Cardiac muscle cell (in vitro differentiated cells and primary cell): ENCODE data around the gene SLC9C2. TPM values are rescaled to one million over a fixed set of nuclear protein-coding genes. Genes with fewer than 3 reads are reported as not detected.
"Not testable (repeated sequence)": the region's sequence is repeated elsewhere in the genome, so short reads cannot be mapped to it uniquely, and the experiment has no call there.

Experiments used
- DNase-seq, 2 donors: peaks; one replicate each; pipeline versions ENCODE4 v3.0.0 to v3.0.0-alpha.2; 2010 to 2017; ENCODE audit warnings: low read depth in 1 of 2, low spot score in 1 of 2
- H3K27ac ChIP-seq: fragments of 200-600 bp; sonication (generic); 2 replicates; pipeline ENCODE4 v1.5.1; 2016
- H3K27me3 ChIP-seq: fragments of 200-600 bp; sonication (generic); 2 replicates; pipeline ENCODE4 v1.6.0; 2016; ENCODE audit warnings: control low read depth
- H3K36me3 ChIP-seq: fragments of 200-600 bp; sonication (generic); 2 replicates; pipeline ENCODE4 v1.5.1; 2016; ENCODE audit warnings: control low read depth
- H3K4me1 ChIP-seq: fragments of 200-600 bp; sonication (generic); 2 replicates; pipeline ENCODE4 v1.8.1; 2017; ENCODE audit warnings: low read depth, mild to moderate bottlenecking, mixed run types
- H3K4me3 ChIP-seq: fragments of 200-600 bp; sonication (generic); 2 replicates; pipeline ENCODE4 v1.5.1; 2016; ENCODE audit warnings: mild to moderate bottlenecking
- H3K9me3 ChIP-seq: fragments of 200-600 bp; sonication (generic); 2 replicates; pipeline ENCODE4 v1.5.1; 2017; ENCODE audit warnings: low read depth, mild to moderate bottlenecking, control low read depth
- polyA plus RNA-seq: library from polyadenylated mRNA; unstranded; fragments of >200 nt; fragmentation: Nextera tagmentation; extraction: Ambion mirVana; gene quantifications from 2 replicates; pipeline ENCODE4 v1.2.1, GENCODE V29; 2016
- total RNA-seq: library from RNA; depleted of rRNA; stranded (reverse); fragments of >200 nt; gene quantifications from 2 replicates; pipeline ENCODE4 v1.2.3, GENCODE V29; 2016
- TF ChIP-seq, protein P1 (sequence below): IDR thresholded peaks from 2 replicates; pipeline ENCODE4 v1.5.1; 2012; ENCODE audit warnings: low read depth, mild to moderate bottlenecking, low read length

The SLC9C2 gene
- total and polyA plus RNA-seq, 2 experiments from 2014 or later, result 0.87 TPM; not detected in 1

DNA sequence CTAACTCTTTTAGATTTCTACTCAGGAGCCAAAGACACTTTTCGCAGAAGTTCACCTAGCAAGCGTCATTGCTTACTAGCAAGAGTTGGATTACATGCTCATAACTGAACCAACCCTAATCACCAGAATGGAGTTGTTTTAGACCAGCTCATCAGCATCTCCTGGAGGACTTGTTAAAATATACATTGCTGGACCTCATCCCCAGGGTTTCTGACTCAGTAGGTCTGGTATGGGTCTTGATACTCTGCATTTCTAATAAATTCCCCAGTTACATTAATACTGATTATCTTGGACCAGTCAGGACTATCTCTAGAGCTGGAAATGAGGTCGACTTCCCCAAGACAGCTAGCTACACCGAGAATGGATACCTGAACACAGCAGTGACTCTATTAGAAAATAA is 135.4 kb downstream of the SLC9C2 start:
- no peak overlapping the region for H3K4me3 ChIP-seq
- H3K4me1 ChIP-seq, result no peaks in the 10 kb centered on the region
- no peak overlapping the region for H3K27ac ChIP-seq
- no peaks in the 10 kb centered on the region for H3K27me3 ChIP-seq
- TF ChIP-seq, protein P1, sequence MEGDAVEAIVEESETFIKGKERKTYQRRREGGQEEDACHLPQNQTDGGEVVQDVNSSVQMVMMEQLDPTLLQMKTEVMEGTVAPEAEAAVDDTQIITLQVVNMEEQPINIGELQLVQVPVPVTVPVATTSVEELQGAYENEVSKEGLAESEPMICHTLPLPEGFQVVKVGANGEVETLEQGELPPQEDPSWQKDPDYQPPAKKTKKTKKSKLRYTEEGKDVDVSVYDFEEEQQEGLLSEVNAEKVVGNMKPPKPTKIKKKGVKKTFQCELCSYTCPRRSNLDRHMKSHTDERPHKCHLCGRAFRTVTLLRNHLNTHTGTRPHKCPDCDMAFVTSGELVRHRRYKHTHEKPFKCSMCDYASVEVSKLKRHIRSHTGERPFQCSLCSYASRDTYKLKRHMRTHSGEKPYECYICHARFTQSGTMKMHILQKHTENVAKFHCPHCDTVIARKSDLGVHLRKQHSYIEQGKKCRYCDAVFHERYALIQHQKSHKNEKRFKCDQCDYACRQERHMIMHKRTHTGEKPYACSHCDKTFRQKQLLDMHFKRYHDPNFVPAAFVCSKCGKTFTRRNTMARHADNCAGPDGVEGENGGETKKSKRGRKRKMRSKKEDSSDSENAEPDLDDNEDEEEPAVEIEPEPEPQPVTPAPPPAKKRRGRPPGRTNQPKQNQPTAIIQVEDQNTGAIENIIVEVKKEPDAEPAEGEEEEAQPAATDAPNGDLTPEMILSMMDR, result no peak
- no peaks in the 10 kb centered on the region for H3K9me3 ChIP-seq
- DNase-seq, result no peak
- H3K36me3 ChIP-seq, result no peaks in the 10 kb centered on the region

DNA sequence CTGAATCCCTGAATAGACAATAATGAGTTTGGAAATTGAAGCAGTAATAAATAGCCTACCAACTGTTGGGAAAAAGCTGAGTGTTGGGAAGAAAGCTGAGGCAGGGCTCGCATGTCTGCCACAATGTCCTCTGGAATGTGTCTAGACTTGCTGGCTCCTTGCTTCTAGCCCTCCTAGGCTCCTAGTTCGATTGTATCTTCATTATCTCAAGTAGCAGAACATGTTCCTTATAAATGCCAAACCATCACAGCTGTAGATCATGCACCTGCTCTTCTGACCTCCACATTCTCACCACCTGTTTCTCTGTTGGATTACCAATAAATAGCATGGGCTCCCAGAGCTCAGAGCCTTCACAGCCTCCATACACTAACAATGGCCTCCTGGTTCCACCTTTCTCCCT is 138.7 kb downstream of the SLC9C2 start:
- not testable (repeated sequence) for H3K4me1 ChIP-seq, H3K4me3 ChIP-seq, H3K9me3 ChIP-seq, H3K27me3 ChIP-seq, DNase-seq, H3K27ac ChIP-seq, H3K36me3 ChIP-seq

DNA sequence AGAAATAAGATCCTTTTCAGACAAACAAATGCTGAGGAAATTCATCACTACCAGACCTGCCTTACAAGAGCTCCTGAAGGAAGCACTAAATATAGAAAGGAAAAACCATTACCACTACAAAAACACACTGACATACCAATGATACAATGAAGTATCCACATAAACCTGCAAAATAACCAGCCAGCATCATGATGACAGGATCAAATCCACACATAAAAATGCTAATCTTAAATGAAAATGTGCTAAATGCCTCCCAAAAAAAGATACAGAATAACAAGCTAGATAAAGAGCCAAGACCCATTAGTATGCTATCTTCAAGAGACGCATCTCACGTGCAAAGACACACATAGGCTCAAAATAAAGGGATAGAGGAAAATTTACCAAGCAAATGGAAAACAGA is 140.2 kb downstream of the SLC9C2 start:
- H3K27me3 ChIP-seq, DNase-seq, H3K27ac ChIP-seq, H3K9me3 ChIP-seq, H3K36me3 ChIP-seq, H3K4me1 ChIP-seq, H3K4me3 ChIP-seq: not testable (repeated sequence)

DNA sequence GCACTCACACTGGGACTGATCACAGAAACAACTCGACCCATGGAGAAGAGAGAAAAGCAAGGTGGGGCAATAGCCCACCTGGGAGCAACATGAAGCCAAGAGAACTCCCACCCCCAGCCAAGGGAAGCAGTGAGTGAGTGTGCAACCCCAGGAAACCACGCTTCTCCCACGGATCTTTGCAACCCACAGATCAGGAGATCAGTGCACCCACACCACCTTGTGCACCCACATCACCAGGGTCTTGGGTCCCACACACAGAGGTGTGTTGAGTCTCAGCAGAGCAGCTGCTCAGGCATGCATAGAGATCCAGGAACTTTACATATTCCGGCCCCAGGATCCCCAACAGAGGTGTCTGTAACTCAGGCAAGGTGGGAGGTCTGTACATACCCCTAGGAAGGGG is 143.0 kb downstream of the SLC9C2 start:
- no peak overlapping the region for H3K4me3 ChIP-seq
- H3K9me3 ChIP-seq, result no peaks in the 10 kb centered on the region
- peaks cover 10% of the 10 kb centered on the region for H3K36me3 ChIP-seq
- H3K27me3 ChIP-seq, result no peaks in the 10 kb centered on the region
- TF ChIP-seq, protein P1, result no peak
- H3K27ac ChIP-seq, result no peak overlapping the region
- DNase-seq, result no peak
- H3K4me1 ChIP-seq, result no peaks in the 10 kb centered on the region

DNA sequence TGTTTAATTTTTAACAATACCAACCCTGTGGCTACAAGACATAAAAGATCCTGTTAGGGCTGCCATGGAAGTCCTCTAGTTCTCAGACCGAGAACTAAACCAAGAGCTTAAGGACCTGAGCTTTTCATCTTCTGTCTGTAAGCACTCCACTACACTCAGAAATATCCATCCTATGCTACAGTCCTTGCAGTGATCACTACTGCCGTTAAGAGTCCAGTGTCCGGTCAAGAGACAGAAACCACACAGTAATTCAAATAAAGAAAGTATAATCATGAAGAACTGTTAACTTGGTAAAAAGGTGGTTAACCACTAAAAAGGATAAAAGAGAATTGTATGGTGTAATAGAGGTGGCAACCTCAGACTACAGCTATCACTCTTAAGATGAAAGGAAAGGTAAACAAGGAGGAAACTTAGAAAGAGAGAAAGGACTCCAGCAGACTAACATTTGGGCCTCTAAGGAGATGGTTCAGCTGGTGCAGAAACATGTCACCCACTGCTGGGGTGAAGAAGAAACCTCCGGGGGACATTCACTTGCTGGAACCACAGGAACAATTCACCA is 147.8 kb downstream of the SLC9C2 start:
- H3K27ac ChIP-seq, result no peak overlapping the region
- no peak for DNase-seq
- no peaks in the 10 kb centered on the region for H3K4me1 ChIP-seq
- H3K4me3 ChIP-seq, result no peak overlapping the region
- no peaks in the 10 kb centered on the region for H3K27me3 ChIP-seq
- peaks cover 2% of the 10 kb centered on the region for H3K36me3 ChIP-seq
- TF ChIP-seq, protein P1, result no peak
- H3K9me3 ChIP-seq, result no peaks in the 10 kb centered on the region

DNA sequence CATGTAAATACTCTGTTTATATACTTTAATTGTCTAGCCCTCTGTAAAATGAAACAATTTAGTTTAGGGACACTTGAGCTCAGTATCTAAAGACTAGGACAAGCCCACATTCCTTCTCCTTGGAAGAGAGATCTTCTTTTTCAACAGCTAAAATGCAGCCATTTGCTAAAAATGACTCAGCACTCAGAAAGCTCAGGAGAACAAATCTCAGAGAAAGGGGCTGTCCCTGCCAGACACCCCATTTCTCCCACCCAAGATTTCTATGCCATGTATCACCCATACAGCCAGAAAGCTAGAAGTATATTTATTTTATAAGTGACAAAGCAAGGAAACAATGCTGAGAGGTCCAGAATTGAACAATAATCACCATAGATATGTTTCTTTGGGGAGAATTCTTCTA is 148.9 kb downstream of the SLC9C2 start:
- no peaks in the 10 kb centered on the region for H3K36me3 ChIP-seq
- TF ChIP-seq, protein P1, result no peak
- DNase-seq, result no peak
- no peaks in the 10 kb centered on the region for H3K4me1 ChIP-seq
- no peak overlapping the region for H3K4me3 ChIP-seq
- no peaks in the 10 kb centered on the region for H3K27me3 ChIP-seq
- peak overlapping the region; percentile 14 for H3K27ac ChIP-seq
- no peaks in the 10 kb centered on the region for H3K9me3 ChIP-seq

DNA sequence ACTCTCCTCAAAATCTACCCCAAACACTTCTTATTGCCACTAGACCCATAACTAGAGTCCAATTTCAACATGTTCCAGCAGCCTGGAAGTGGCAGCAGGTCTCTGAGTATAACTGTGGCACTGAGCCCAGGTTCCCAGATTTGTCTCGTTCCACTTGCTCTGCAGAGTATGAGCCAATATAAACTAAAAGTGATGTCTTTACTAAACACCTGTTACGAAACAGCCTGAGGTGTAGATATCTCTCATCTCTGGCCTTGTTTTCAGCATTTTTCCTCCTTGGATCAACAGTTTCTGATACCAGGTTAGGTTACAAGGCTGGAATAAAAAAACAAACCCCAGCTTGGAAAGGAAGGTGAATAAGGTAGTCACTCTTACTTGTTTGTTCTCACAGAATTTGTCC is 150.9 kb downstream of the SLC9C2 start:
- Histone ChIP-seq H3K27ac (no peak overlapping the region), H3K27me3 (no peaks in the 10 kb centered on the region), H3K36me3 (no peaks in the 10 kb centered on the region), H3K4me3 (no peak overlapping the region), H3K9me3 (no peaks in the 10 kb centered on the region), H3K4me1 (no peaks in the 10 kb centered on the region)
- TF ChIP-seq, protein P1, result no peak
- no peak for DNase-seq
